Measurements from ENCODE around the gene E2F4.

E2F4 gene

DNA sequence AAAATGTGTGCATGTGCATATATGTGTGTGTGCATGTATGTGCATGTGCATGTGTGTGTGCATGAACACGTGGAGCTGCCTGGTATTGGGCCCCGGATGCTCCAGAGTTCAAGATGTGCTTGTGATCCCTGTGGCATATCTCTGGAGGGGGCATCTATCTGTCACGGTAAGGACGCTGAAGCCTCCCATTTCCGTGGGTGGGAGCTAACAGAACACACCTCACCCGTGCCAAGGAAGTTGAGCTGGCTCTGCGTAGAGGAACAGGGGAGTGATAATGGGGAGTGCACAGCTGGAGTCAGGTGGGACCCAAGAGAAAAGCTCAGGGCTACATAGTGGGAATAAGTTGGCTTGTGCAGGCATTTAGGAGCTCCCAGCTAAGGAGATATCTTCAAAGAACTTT, 19.7 kb downstream of the E2F4 start:
- DNase-seq, result no peak

DNA sequence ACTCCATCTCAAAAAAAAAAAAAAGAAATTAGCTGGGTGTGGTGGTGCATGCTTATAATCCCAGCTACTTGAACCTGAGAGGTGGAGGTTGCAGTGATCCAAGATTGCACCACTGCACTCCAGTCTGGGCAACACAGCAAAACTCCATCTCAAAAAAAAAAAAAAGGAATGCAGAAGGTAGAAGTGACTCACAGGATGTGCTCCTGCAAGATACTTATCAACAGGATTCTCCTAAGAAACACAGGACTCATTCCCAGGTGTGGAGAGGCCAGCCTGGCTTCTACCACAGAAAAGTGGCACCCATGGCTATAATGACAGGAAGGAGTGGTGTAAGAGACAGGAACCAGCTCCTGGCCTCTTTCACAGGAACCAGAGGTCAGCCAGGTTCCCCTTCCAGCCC, 20.8 kb downstream of the E2F4 start:
- DNase-seq, result no peak

GRCh38 chr16:67213197-67214019, 21.5 kb downstream of the E2F4 start:
- DNase-seq, result no peak

DNA sequence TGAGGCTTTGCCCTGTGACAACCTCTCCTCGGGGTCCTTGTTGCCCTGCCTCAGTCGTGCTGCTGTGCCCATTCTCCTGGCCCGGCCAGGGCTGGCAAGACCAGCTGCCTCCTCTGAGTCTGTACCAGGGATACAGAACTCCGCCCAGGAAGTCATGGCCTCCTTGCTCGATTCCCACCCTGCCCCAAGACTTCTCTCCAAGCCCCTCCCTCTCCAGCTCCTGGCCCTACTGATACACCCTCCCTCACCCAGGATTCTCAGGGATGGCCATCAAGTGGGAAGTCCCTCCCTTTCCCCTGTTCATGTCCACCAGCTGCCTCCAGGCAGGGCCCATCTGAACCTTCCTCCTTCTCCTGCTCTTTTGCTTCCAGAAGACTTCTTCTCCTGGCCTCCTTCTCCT, 23.8 kb downstream of the E2F4 start:
- DNase-seq, result no peak

DNA sequence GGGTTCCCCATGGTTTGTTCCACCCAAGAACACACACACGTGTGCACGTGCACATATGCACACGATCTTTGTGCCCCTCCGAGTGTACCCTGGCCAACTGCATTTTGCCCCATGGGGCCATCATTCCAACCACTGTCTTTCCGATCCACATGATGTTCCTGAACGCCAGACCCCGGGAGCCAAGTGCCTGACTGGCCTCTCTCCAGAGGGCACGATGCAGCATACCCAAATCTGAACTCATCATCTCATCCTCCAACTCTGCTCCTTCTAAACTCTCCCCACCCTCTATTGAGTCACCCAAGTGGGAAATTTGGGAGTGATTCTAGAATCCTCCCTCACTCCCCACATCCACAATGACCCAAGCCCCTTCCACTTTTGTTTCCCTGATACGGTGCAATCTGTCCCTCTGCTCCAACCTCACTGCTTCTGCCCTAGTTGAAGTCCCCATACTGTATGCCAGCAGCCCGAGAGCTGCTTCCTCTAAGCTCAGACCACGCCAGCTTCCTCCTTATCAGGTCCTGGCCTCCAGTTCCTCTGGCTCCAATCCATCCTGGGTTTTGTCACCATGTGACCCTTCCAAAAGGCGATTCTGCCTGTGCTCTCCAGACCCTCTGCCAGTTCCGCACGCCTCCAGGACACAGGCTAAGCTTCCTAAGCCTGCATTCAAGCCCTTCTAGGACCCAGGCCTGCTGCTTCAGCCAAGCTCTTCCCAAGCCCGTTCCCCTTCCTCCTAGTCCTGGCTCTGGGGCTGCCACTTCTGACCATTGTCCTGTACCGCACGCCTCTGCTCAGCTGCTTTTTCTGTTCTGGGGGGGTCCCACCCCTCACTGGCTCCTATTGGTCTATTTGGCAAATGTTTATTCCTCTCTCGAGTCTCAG, 24.9 kb downstream of the E2F4 start:
- no peak for DNase-seq

DNA sequence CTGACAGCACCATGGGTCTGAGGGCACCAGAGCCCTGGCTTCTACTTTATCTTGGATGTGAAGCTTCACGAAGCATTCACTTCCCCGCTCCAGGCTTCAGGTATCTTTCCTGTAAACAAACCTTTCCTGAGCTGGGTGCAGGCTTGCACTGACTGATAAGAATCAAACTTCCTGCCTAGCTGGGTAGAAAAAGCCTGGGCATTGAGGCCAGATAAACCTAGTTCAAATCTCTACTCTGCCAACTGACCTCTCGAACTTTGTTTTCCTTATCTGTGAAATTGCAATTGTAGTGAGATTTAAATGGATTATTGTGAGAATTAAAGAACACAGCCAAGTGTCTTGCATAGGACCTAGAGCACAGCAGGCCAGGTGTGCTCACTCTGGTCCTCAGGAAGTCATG, 32.0 kb downstream of the E2F4 start:
- DNase-seq, result no peak

DNA sequence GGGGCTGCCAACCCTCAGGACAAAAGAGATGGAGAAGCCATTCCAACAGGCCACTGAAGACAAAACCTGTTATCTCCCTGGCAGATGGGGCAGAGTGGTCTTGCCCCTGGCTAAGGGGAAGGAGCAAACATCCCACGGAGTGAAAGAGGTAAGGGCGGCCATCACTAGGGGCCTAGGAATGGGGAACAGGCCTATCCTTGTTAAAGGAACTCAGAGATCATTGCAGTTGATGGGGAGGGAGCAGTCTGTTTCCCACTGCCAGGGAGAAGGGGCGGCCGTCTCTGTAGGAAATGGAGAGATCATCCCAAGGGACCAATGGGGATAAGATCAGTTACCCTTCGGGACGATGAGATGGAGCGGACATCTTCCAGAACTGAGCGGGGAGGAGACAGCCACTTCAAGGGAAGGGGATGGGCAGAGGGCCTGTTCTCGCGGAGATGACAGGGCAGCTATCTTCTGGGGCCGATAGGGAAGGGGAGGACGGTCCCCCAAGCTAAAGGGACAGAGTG, 34.4 kb downstream of the E2F4 start:
- peak; percentile 65 for DNase-seq

GRCh38 chr16:67226804-67227566, 35.0 kb downstream of the E2F4 start, which contains the start of gene TMEM208:
TMEM208 (plus strand) TSS chr16:67227130; CDS start chr16:67227219, 89 bp downstream.
- peak; percentile 95 for DNase-seq

DNA sequence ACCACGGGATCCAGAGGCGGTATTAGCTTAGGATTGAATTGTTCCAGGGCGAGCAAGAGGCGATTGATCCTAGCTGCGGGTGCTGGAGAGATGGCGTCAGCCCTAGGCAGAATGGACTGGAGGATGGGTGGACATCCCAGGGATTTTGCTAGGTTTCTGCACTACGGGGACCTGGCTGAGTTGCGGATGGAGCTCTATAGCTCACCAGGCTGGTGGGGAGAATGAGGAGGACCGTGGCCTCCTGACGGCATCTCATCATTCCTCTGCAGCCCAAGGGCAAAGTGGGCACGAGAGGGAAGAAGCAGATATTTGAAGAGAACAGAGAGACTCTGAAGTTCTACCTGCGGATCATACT, 35.6 kb downstream of the E2F4 start:
- no peak for DNase-seq

- no peak for DNase-seq
These were observed 36.3 kb downstream of the E2F4 start for GRCh38 chr16:67228034-67228785.

- no peak for DNase-seq
These were observed 37.0 kb downstream of the E2F4 start for GRCh38 chr16:67228905-67229304.

DNA sequence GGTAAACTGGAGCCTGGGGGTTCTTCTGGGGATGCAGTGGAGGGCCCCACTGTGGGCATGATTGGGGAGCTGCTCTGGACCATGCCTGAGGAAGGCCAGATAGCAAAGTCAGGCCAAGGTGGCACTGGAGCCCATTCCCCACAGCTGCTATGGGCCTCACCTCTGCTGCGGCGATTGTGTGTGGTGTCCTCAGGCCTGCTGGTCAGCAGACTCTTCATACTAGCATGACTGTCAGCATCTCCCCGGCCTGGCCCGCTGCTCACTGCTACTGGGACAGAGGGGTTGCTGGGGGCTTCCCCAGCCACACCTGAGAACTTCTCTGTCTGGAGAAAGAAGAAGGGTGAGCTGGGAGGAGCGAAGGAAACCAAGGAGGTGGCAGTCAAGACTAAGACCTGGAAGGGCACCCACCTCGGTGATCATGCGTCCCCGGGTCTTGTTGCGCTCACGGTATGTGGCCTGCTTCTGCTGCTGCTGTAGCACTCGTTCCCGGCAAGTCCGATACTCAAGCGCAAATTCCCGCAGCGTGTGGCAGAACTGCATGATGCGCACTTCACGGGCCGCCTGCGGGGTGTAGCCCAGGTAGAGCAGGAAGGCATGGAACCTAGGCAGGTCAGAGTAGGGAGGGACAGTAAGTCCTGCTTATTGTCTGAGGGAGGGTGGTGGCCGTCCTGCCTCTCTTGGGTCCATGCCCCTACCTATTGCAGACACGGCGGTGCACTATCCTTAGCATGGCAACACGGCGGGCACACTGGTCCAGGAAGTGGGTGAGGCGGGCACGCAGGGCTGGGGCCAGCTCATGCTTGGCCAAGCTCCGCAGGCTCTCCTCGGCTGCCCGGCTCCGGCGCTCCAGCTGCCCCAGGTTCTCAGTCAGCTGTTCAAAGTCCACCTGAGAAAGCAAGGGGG, 38.2 kb downstream of the E2F4 start:
- no peak for DNase-seq

- DNase-seq, result no peak
These were observed 39.1 kb downstream of the E2F4 start for GRCh38 chr16:67230809-67231660.

DNA sequence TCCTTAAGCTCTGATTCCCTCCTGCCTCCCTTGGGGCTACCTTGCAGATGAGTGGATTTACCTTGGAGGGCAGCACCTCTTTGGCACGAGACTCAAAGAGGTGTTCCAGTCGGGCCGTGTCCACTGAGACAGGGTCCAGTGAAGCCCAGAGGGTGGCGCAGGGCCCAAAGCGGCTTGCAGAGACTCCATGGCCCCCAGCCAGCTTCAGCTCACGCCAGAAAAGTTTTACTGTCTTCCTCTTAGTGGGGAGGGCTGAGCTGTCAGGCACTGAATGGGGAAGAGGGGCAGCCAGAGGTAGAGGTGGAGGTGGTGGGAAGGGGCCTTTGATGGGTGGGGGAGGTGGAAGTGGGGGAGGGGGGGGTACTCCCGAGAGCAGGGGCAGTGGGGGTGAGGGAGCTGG, 41.6 kb downstream of the E2F4 start:
- DNase-seq, result no peak

- DNase-seq, result no peak
These were observed 42.2 kb downstream of the E2F4 start for GRCh38 chr16:67234180-67234597.

DNA sequence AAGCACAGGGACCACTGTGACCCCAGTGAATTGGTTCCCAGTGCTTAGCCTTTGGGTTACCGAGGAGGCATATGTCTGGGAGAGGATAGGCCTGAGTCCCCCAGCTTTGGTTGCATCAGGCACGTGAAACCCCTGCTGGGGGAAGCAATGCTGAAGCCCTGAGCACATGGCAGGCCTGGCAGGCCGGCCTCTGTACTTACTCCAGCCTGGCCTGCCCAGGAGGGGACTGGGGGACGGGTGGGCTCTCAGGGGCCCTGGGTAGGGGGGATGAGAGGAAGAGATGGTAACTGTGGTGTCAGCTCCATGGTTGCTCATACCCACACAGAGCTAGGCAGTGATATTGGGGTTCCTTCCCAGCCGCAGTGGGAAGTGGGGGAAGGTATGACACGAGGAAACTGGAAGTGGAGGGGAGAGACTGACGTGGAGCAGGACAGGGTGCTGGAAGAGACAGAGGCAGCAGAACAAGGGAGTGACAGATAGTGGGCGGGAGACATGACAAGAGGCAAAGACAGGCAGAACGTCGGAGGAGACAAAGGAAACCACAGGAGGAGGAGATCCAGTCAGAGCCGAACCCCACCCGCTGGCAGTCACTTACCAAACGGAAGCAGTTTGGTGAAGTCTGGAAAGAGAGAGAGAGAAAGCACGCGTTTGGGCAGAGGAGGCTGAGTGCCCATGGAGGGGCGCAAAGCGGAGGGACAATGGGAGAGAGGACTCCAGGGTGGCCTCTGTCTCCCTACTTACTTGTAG, 44.0 kb downstream of the E2F4 start:
- no peak for DNase-seq

DNA sequence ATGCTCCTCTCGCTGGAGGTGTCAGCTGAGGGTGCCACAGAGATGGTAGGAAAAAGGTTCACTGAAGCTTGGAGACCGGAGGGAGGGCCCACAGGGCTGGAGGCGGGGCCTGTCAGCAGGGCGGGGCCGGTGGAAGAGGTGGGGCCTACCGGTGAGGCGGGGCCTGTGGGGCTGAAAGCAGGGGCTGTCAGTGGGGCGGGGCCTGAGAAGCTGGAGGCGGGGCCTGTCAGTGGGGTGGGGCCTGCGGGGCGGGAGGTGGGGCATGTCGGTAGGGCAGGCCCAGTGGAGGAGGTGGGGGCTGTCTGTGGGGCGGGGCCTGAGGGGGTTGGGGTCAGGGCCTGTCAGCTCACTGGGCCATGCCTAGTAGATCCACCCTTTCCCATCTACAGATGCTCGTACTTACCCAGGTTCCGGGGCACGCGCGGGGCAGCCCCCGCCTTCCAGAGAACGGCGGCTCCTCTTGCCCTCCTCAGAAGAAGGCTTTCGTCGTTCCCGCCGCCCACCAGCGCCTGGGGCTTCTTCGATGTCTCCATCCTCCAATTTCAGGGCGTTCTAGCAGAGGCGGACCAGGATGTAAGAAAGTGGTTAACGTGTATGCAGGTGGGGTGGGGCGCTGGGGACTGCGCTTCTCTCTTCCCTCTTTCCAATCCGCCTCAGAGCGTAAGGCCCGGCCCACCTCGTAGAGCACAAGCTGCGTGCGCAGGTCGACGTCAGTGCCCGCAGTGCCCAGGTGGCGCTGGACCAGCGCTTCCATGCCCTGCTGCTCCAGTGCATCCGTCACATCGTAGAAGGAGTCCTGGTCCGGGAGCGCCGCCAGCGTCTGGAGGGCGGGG, 44.8 kb downstream of the E2F4 start:
- no peak for DNase-seq

Data from NCI-H2227 treated with DMSO at 0.1 percent for 48 hours (cell line).